Measurements from ENCODE around the gene MAD1L1.

DNA sequence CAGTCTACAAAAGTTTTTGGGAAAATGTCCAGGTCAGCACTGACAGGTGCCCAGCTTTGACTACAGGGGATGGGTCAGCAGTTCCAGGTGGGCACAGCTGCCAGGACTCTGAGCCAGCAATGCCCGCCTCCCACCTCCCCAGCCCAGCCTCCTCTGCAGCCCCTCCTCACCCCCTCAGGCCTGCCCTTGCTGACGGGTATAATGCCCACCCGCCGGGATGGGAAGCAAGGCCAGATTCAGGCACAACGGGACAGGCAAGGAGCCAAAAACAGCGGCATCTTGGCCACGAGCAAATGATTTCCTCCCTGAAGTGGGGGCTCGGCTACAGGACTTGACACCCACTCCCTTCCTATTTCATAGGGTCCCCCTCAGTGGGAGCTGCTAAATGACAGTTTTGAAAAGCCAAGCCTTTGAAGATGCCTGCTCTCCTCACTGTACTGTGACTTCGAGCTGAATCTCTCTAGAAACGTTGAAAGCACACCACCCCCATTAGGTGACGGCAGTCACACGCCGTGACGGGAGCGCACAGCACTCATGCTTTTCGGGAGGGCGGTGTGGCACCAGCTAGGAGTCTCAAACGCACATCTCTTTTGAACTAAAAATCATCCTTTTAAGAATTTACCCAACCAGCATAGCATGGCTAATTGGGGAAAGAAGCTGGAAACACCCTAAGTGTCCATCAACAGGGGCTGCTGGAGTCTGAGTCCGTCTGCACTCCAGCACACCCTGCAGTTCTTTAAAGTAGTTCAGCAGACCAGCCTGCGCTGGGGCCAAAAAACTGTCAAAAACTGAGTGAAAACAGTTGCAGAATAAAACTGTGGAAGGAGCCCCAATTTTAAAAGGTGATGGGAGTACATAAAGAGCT, 29.6 kb downstream of the MAD1L1 start:
- TF ChIP-seq, protein P1, sequence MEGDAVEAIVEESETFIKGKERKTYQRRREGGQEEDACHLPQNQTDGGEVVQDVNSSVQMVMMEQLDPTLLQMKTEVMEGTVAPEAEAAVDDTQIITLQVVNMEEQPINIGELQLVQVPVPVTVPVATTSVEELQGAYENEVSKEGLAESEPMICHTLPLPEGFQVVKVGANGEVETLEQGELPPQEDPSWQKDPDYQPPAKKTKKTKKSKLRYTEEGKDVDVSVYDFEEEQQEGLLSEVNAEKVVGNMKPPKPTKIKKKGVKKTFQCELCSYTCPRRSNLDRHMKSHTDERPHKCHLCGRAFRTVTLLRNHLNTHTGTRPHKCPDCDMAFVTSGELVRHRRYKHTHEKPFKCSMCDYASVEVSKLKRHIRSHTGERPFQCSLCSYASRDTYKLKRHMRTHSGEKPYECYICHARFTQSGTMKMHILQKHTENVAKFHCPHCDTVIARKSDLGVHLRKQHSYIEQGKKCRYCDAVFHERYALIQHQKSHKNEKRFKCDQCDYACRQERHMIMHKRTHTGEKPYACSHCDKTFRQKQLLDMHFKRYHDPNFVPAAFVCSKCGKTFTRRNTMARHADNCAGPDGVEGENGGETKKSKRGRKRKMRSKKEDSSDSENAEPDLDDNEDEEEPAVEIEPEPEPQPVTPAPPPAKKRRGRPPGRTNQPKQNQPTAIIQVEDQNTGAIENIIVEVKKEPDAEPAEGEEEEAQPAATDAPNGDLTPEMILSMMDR (IDR thresholded peaks at IDR 0.05; ENCODE audit: low read depth, low read length, missing input control) = no peak
- TF ChIP-seq ZBTB33 (IDR thresholded peaks at IDR 0.05) (no peak), RXRA (IDR thresholded peaks at IDR 0.05) (no peak), RAD21 (IDR thresholded peaks at IDR 0.05) (no peak), GABPA (IDR thresholded peaks at IDR 0.05 in 1 of 2, conservative IDR thresholded peaks at IDR 0.05 in 1 of 2) (no peak), YY1 (IDR thresholded peaks at IDR 0.05) (no peak), HNF4A (conservative IDR thresholded peaks at IDR 0.05) (no peak), EGR1 (IDR thresholded peaks at IDR 0.05; ENCODE audit: low read depth in 2 of 2) (no peak), MAX (IDR thresholded peaks at IDR 0.05) (no peak)
